ENCODE data around the gene DUSP11. TPM values are rescaled to one million over a fixed set of nuclear protein-coding genes. Genes with fewer than 3 reads are reported as not detected.
"Not testable (repeated sequence)": the region's sequence is repeated elsewhere in the genome, so short reads cannot be mapped to it uniquely, and the experiment has no call there.

Gene DUSP11
- total RNA-seq, 1 experiment from 2014 or later = 84.2 TPM

GRCh38 chr2:73766349-73766748 lies 13.6 kb downstream of the DUSP11 start:
- Histone ChIP-seq H3K9ac (ENCODE audit: low read length) (no peak overlapping the region), H3K36me3 (ENCODE audit: insufficient read depth, low read length) (peaks cover 74% of the 10 kb centered on the region), H3K4me2 (ENCODE audit: low read depth, low read length, poor library complexity, severe bottlenecking) (no peak overlapping the region), H3K79me2 (ENCODE audit: low read length) (peaks cover 23% of the 10 kb centered on the region), H3K4me1 (ENCODE audit: low read length) (no peaks in the 10 kb centered on the region), H3K27ac (ENCODE audit: low read length) (no peak overlapping the region), H2AFZ (ENCODE audit: low read length) (no peak overlapping the region), H3K4me3 (ENCODE audit: low read length) (no peak overlapping the region), H3K9me2 (replicated peaks; ENCODE audit: insufficient read depth, low read length) (no peaks in the 10 kb centered on the region), H3K27me3 (ENCODE audit: low read length) (no peaks in the 10 kb centered on the region), H3K9me3 (ENCODE audit: low read length) (no peaks in the 10 kb centered on the region), H4K20me1 (ENCODE audit: insufficient read depth, low read depth, low read length) (no peaks in the 10 kb centered on the region)
- DNase-seq = no peak

GRCh38 chr2:73764945-73765344 lies 15.0 kb downstream of the DUSP11 start:
- Histone ChIP-seq H2AFZ (ENCODE audit: low read length) (no peak overlapping the region), H3K36me3 (ENCODE audit: insufficient read depth, low read length) (peaks cover 80% of the 10 kb centered on the region)

GRCh38 chr2:73762571-73762970 lies 17.3 kb downstream of the DUSP11 start:
- Histone ChIP-seq H3K9me2 (replicated peaks; ENCODE audit: insufficient read depth, low read length) (no peaks in the 10 kb centered on the region), H4K20me1 (ENCODE audit: insufficient read depth, low read depth, low read length) (no peaks in the 10 kb centered on the region), H3K4me3 (ENCODE audit: low read length) (no peak overlapping the region), H3K9me3 (ENCODE audit: low read length) (no peaks in the 10 kb centered on the region), H3K36me3 (ENCODE audit: insufficient read depth, low read length) (peaks cover 76% of the 10 kb centered on the region), H3K27ac (ENCODE audit: low read length) (no peak overlapping the region), H3K79me2 (ENCODE audit: low read length) (peaks cover 2% of the 10 kb centered on the region), H3K4me1 (ENCODE audit: low read length) (no peaks in the 10 kb centered on the region), H3K4me2 (ENCODE audit: low read depth, low read length, poor library complexity, severe bottlenecking) (no peak overlapping the region), H2AFZ (ENCODE audit: low read length) (no peak overlapping the region), H3K27me3 (ENCODE audit: low read length) (no peaks in the 10 kb centered on the region), H3K9ac (ENCODE audit: low read length) (no peak overlapping the region)
- DNase-seq = no peak

More at GRCh38 chr2:73764945-73765344, 15.0 kb downstream of the DUSP11 start:
- no peak overlapping the region for H3K4me2 ChIP-seq (ENCODE audit: low read depth, low read length, poor library complexity, severe bottlenecking)
- DNase-seq = no peak
- no peaks in the 10 kb centered on the region for H3K9me3 ChIP-seq (ENCODE audit: low read length)
- H3K27ac ChIP-seq (ENCODE audit: low read length) = no peak overlapping the region
- no peaks in the 10 kb centered on the region for H4K20me1 ChIP-seq (ENCODE audit: insufficient read depth, low read depth, low read length)
- peaks cover 18% of the 10 kb centered on the region for H3K79me2 ChIP-seq (ENCODE audit: low read length)
- no peaks in the 10 kb centered on the region for H3K27me3 ChIP-seq (ENCODE audit: low read length)
- H3K4me3 ChIP-seq (ENCODE audit: low read length) = no peak overlapping the region
- H3K9me2 ChIP-seq (replicated peaks; ENCODE audit: insufficient read depth, low read length) = no peaks in the 10 kb centered on the region
- H3K9ac ChIP-seq (ENCODE audit: low read length) = no peak overlapping the region
- H3K4me1 ChIP-seq (ENCODE audit: low read length) = no peaks in the 10 kb centered on the region

GRCh38 chr2:73759904-73760303 lies 20.0 kb downstream of the DUSP11 start:
- no peak overlapping the region for H3K4me2 ChIP-seq (ENCODE audit: low read depth, low read length, poor library complexity, severe bottlenecking)
- H3K27me3 ChIP-seq (ENCODE audit: low read length) = no peaks in the 10 kb centered on the region
- no peak for DNase-seq
- H3K9me2 ChIP-seq (replicated peaks; ENCODE audit: insufficient read depth, low read length) = no peaks in the 10 kb centered on the region
- no peaks in the 10 kb centered on the region for H3K4me1 ChIP-seq (ENCODE audit: low read length)
- H2AFZ ChIP-seq (ENCODE audit: low read length) = no peak overlapping the region
- no peak overlapping the region for H3K27ac ChIP-seq (ENCODE audit: low read length)
- H3K9me3 ChIP-seq (ENCODE audit: low read length) = no peaks in the 10 kb centered on the region
- no peak overlapping the region for H3K9ac ChIP-seq (ENCODE audit: low read length)
- no peak overlapping the region for H3K4me3 ChIP-seq (ENCODE audit: low read length)
- H4K20me1 ChIP-seq (ENCODE audit: insufficient read depth, low read depth, low read length) = no peaks in the 10 kb centered on the region
- peaks cover 68% of the 10 kb centered on the region for H3K36me3 ChIP-seq (ENCODE audit: insufficient read depth, low read length)
- H3K79me2 ChIP-seq (ENCODE audit: low read length) = no peaks in the 10 kb centered on the region

- no peak for DNase-seq
- H4K20me1 ChIP-seq (ENCODE audit: insufficient read depth, low read depth, low read length) = no peaks in the 10 kb centered on the region
- H3K79me2 ChIP-seq (ENCODE audit: low read length) = no peaks in the 10 kb centered on the region
- no peaks in the 10 kb centered on the region for H3K9me2 ChIP-seq (replicated peaks; ENCODE audit: insufficient read depth, low read length)
- H3K4me1 ChIP-seq (ENCODE audit: low read length) = no peaks in the 10 kb centered on the region
- H3K9me3 ChIP-seq (ENCODE audit: low read length) = no peaks in the 10 kb centered on the region
- no peaks in the 10 kb centered on the region for H3K27me3 ChIP-seq (ENCODE audit: low read length)
- H3K27ac ChIP-seq (ENCODE audit: low read length) = no peak overlapping the region
- H3K4me3 ChIP-seq (ENCODE audit: low read length) = no peak overlapping the region
- no peak overlapping the region for H3K4me2 ChIP-seq (ENCODE audit: low read depth, low read length, poor library complexity, severe bottlenecking)
- peaks cover 65% of the 10 kb centered on the region for H3K36me3 ChIP-seq (ENCODE audit: insufficient read depth, low read length)
- H3K9ac ChIP-seq (ENCODE audit: low read length) = no peak overlapping the region
- no peak overlapping the region for H2AFZ ChIP-seq (ENCODE audit: low read length)
Observed at GRCh38 chr2:73759285-73759764, 20.6 kb downstream of the DUSP11 start.

- H3K4me3 ChIP-seq (ENCODE audit: low read length); DNase-seq; H3K9me2 ChIP-seq (replicated peaks; ENCODE audit: insufficient read depth, low read length); H3K4me2 ChIP-seq (ENCODE audit: low read depth, low read length, poor library complexity, severe bottlenecking); H3K9me3 ChIP-seq (ENCODE audit: low read length); H3K27ac ChIP-seq (ENCODE audit: low read length); H3K9ac ChIP-seq (ENCODE audit: low read length); H3K27me3 ChIP-seq (ENCODE audit: low read length); H3K4me1 ChIP-seq (ENCODE audit: low read length); H2AFZ ChIP-seq (ENCODE audit: low read length); H4K20me1 ChIP-seq (ENCODE audit: insufficient read depth, low read depth, low read length); H3K79me2 ChIP-seq (ENCODE audit: low read length): not testable (repeated sequence)
- peaks cover 31% of the 10 kb centered on the region for H3K36me3 ChIP-seq (ENCODE audit: insufficient read depth, low read length)
Observed at GRCh38 chr2:73754332-73754731, 25.6 kb downstream of the DUSP11 start.

- Histone ChIP-seq H2AFZ (ENCODE audit: low read length) (no peak overlapping the region), H3K79me2 (ENCODE audit: low read length) (no peaks in the 10 kb centered on the region), H3K4me2 (ENCODE audit: low read depth, low read length, poor library complexity, severe bottlenecking) (no peak overlapping the region), H3K9me2 (replicated peaks; ENCODE audit: insufficient read depth, low read length) (no peaks in the 10 kb centered on the region), H3K9me3 (ENCODE audit: low read length) (no peaks in the 10 kb centered on the region), H3K4me3 (ENCODE audit: low read length) (no peak overlapping the region), H3K9ac (ENCODE audit: low read length) (no peak overlapping the region), H3K4me1 (ENCODE audit: low read length) (no peaks in the 10 kb centered on the region), H4K20me1 (ENCODE audit: insufficient read depth, low read depth, low read length) (no peaks in the 10 kb centered on the region), H3K27me3 (ENCODE audit: low read length) (no peaks in the 10 kb centered on the region), H3K27ac (ENCODE audit: low read length) (no peak overlapping the region), H3K36me3 (ENCODE audit: insufficient read depth, low read length) (peaks cover 26% of the 10 kb centered on the region)
- DNase-seq = no peak
Observed at GRCh38 chr2:73749314-73749713, 30.6 kb downstream of the DUSP11 start.

- Histone ChIP-seq H3K4me2 (ENCODE audit: low read depth, low read length, poor library complexity, severe bottlenecking) (no peak overlapping the region), H3K27me3 (ENCODE audit: low read length) (no peaks in the 10 kb centered on the region), H3K9me3 (ENCODE audit: low read length) (no peaks in the 10 kb centered on the region), H3K9me2 (replicated peaks; ENCODE audit: insufficient read depth, low read length) (no peaks in the 10 kb centered on the region), H2AFZ (ENCODE audit: low read length) (no peak overlapping the region), H3K9ac (ENCODE audit: low read length) (no peak overlapping the region), H3K36me3 (ENCODE audit: insufficient read depth, low read length) (peaks cover 26% of the 10 kb centered on the region), H3K4me1 (ENCODE audit: low read length) (no peaks in the 10 kb centered on the region), H3K27ac (ENCODE audit: low read length) (no peak overlapping the region), H3K4me3 (ENCODE audit: low read length) (no peak overlapping the region), H3K79me2 (ENCODE audit: low read length) (no peaks in the 10 kb centered on the region), H4K20me1 (ENCODE audit: insufficient read depth, low read depth, low read length) (no peaks in the 10 kb centered on the region)
- no peak for DNase-seq
Observed at GRCh38 chr2:73746877-73747208, 33.1 kb downstream of the DUSP11 start.

Measured in Karpas-422 (cell line).